H1 (cell line): ENCODE data around the gene GRIA2. TPM values are rescaled to one million over a fixed set of nuclear protein-coding genes. Genes with fewer than 3 reads are reported as not detected.

Experiments
- RBBP5 ChIP-seq: IDR thresholded peaks from 2 replicates; pipeline ENCODE4 v1.7.1; 2012; ENCODE audit warnings: low read depth, mild to moderate bottlenecking, inconsistent platforms, low read length, moderate library complexity, borderline replicate concordance
- SIX5 ChIP-seq: IDR thresholded peaks from 2 replicates; pipeline ENCODE4 v1.6.1; 2011; ENCODE audit warnings: mild to moderate bottlenecking, low read depth, low read length
- polyA plus RNA-seq, 7 experiments: library from polyadenylated mRNA; depleted of rRNA in 3 of 7; stranded (reverse) in 5 of 7; unstranded in 2 of 7; fragments of >200 nt in 5 of 7; fragments of 200-250 nt in 2 of 7; gene quantifications; 1 replicate in 5 of 7; 2 replicates in 1 of 7; 4 replicates in 1 of 7; pipeline versions ENCODE4 v1.2.1 to v1.2.3, GENCODE V29; 2011 to 2013; ENCODE audit warnings: missing spikeins in 2 of 7, mixed read lengths in 2 of 7
- small RNA-seq: library from polyadenylated mRNA; stranded (forward); fragments of <200 nt; extraction: miRNeasy Mini kit (QIAGEN cat#:217004); gene quantifications from one replicate; pipeline ENCODE3, GENCODE V24; 2013; ENCODE audit not compliant: insufficient read depth
- total RNA-seq: library from RNA; stranded (reverse); fragmentation: NEBNext Ultra II Directional; extraction: Animal tissue kit (Norgen Biotek cat#: 25700); gene quantifications from 2 replicates; pipeline ENCODE4 v1.2.1, GENCODE V29; 2021

The GRIA2 gene
- total and polyA plus RNA-seq, 2 of the 8 experiments (the other 6 are each of a cell fraction or from before 2014, with no cell fraction given) = not detected

- TF ChIP-seq RBBP5 = no peak
- TF ChIP-seq SIX5 = no peak
Observed at GRCh38 chr4:157405070-157405469, 184.5 kb downstream of the GRIA2 start (continued).

Small RNAs within 50 kb of the gene (small RNA-seq; reads per million reads assigned to genes)
- gene RNU6-582P = not detected

Other genes starting within 250 kb of the GRIA2 start
- gene PDGFC, start 248.9 kb upstream of the GRIA2 start, total RNA-seq = 2.1 and 2.7 TPM in 2 replicates
- gene PDGFC, start 248.9 kb upstream of the GRIA2 start, polyA plus RNA-seq (2011; rRNA removed) = 0.46 and 0.65 TPM in 2 replicates
- gene GLRB, start 144.6 kb upstream of the GRIA2 start, total RNA-seq = 0.54 and 1.1 TPM in 2 replicates
- 0.33 and 0.36 TPM in 2 replicates for gene GLRB, start 144.6 kb upstream of the GRIA2 start, polyA plus RNA-seq (2011; rRNA removed)